SK-N-SH treated with all-trans-retinoic acid at 6 μM for 48 hours (cell line): Measurements from ENCODE around the gene BRD9.

Source experiments
- ARNTL ChIP-seq: fragments of 450-650 bp; formaldehyde crosslinking; IDR thresholded peaks from 2 replicates; pipeline ENCODE4 v1.5.0; 2020; ENCODE audit warnings: low read depth, mild to moderate bottlenecking, moderate library complexity, borderline replicate concordance
- BACH2 ChIP-seq: fragments of 250-450 bp; sonication (Bioruptor Pico); IDR thresholded peaks from 2 replicates; pipeline ENCODE4 v1.9.0; 2021; ENCODE audit warnings: mild to moderate bottlenecking, borderline replicate concordance
- CREB5 ChIP-seq: fragments of 250-450 bp; sonication (Bioruptor Pico); IDR thresholded peaks from 2 replicates; pipeline ENCODE4 v1.5.1; 2020; ENCODE audit warnings: low read depth, mild to moderate bottlenecking, moderate library complexity
- CSDC2 ChIP-seq: fragments of 250-450 bp; sonication (Bioruptor Pico); IDR thresholded peaks from 2 replicates; pipeline ENCODE4 v1.5.0; 2020; ENCODE audit warnings: mild to moderate bottlenecking, moderate library complexity
- CSRNP3 ChIP-seq: fragments of 250-450 bp; sonication (Bioruptor Pico); IDR thresholded peaks from 2 replicates; pipeline ENCODE4 v1.5.1; 2021; ENCODE audit warnings: mild to moderate bottlenecking, moderate library complexity
- ISL1 ChIP-seq: fragments of 250-450 bp; sonication (Bioruptor Pico); IDR thresholded peaks from 2 replicates; pipeline ENCODE4 v2.1.2; 2022; ENCODE audit warnings: mild to moderate bottlenecking, moderate library complexity
- PATZ1 ChIP-seq: fragments of 250-450 bp; sonication (Bioruptor Pico); IDR thresholded peaks from 2 replicates; pipeline ENCODE4 v1.8.0; 2020; ENCODE audit warnings: mild to moderate bottlenecking, moderate library complexity, borderline replicate concordance
- POU6F1 ChIP-seq: fragments of 250-450 bp; sonication (Bioruptor Pico); IDR thresholded peaks from 2 replicates; pipeline ENCODE4 v1.8.0; 2021; ENCODE audit warnings: low read depth, mild to moderate bottlenecking, moderate library complexity, borderline replicate concordance
- PPARA ChIP-seq: fragments of 250-450 bp; sonication (Bioruptor Pico); IDR thresholded peaks from 2 replicates; pipeline ENCODE4 v1.5.0; 2020; ENCODE audit warnings: mild to moderate bottlenecking, borderline replicate concordance
- RARB ChIP-seq: fragments of 250-450 bp; sonication (Bioruptor Pico); IDR thresholded peaks from 2 replicates; pipeline ENCODE4 v1.8.0; 2021; ENCODE audit warnings: mild to moderate bottlenecking, moderate library complexity
- SNAI2 ChIP-seq: fragments of 250-450 bp; sonication (Bioruptor Pico); IDR thresholded peaks from 2 replicates; pipeline ENCODE4 v1.5.0; 2020; ENCODE audit warnings: mild to moderate bottlenecking, moderate library complexity
- TCF4 ChIP-seq: fragments of 250-450 bp; sonication (Bioruptor Pico); IDR thresholded peaks from 2 replicates; pipeline ENCODE4 v1.8.0; 2021; ENCODE audit warnings: mild to moderate bottlenecking, moderate library complexity, borderline replicate concordance
- TSHZ2 ChIP-seq: fragments of 250-450 bp; sonication (Bioruptor Pico); IDR thresholded peaks from 2 replicates; pipeline ENCODE4 v1.5.0; 2020; ENCODE audit warnings: mild to moderate bottlenecking, moderate library complexity

- no peak for TF ChIP-seq ISL1
- no peak for TF ChIP-seq CSDC2
- TF ChIP-seq POU6F1 (CRISPR knock-in tag), result no peak
- TF ChIP-seq TCF4 (CRISPR knock-in tag), result no peak
- no peak for TF ChIP-seq PATZ1 (CRISPR knock-in tag)
- TF ChIP-seq PPARA, result no peak
- no peak for TF ChIP-seq RARB (CRISPR knock-in tag)
- no peak for TF ChIP-seq CSRNP3 (CRISPR knock-in tag)
- no peak for TF ChIP-seq CREB5 (CRISPR knock-in tag)
- no peak for TF ChIP-seq TSHZ2
- TF ChIP-seq ARNTL (CRISPR knock-in tag), result no peak
- no peak for TF ChIP-seq BACH2 (CRISPR knock-in tag)
- TF ChIP-seq SNAI2 (CRISPR knock-in tag), result no peak
Measured at GRCh38 chr5:887947-888637, 4.5 kb downstream of the BRD9 start.
